Liver (tissue), 3 donors: ENCODE measurements around the gene INTS2.

ENCODE experiments used
- CTCF ChIP-seq: fragments of 150-350 bp; IDR thresholded peaks from 2 replicates; pipeline ENCODE4 v1.5.1; 2017; ENCODE audit warnings: improper control_type of control experiment, low read depth, low read length; ENCODE audit not compliant: missing input control
- FOXA2 ChIP-seq: IDR thresholded peaks from 2 replicates; pipeline ENCODE4 v1.6.1; 2016; ENCODE audit warnings: antibody characterized with exemption
- GABPA ChIP-seq, 2 donors: IDR thresholded peaks in 1 of 2; conservative IDR thresholded peaks in 1 of 2; 2 replicates each; pipeline ENCODE4 v1.6.1; 2016; ENCODE audit warnings: antibody characterized with exemption in 2 of 2, mild to moderate bottlenecking in 1 of 2, moderate library complexity in 1 of 2
- HNF4G ChIP-seq: IDR thresholded peaks from 2 replicates; pipeline ENCODE4 v1.6.1; 2016; ENCODE audit warnings: antibody characterized with exemption
- MAX ChIP-seq: IDR thresholded peaks from 2 replicates; pipeline ENCODE4 v1.6.1; 2016; ENCODE audit warnings: antibody characterized with exemption
- RXRA ChIP-seq, 2 donors: IDR thresholded peaks; 2 replicates each; pipeline ENCODE4 v1.6.1; 2017 to 2018; ENCODE audit warnings: antibody characterized with exemption in 2 of 2, mild to moderate bottlenecking in 1 of 2
- YY1 ChIP-seq: IDR thresholded peaks from 2 replicates; pipeline ENCODE4 v1.6.1; 2016; ENCODE audit warnings: antibody characterized with exemption, mild to moderate bottlenecking
- donor health status: healthy.
- donor health status: healthy.

GRCh38 chr17:61832463-61832862 lies 95.3 kb downstream of the INTS2 start:
- TF ChIP-seq CTCF, result no peak
- TF ChIP-seq MAX, result no peak
- TF ChIP-seq FOXA2, result no peak
- TF ChIP-seq GABPA (IDR thresholded peaks at IDR 0.05 in 1 of 2, conservative IDR thresholded peaks at IDR 0.05 in 1 of 2), result no peak
- TF ChIP-seq YY1, result no peak
- no peak for TF ChIP-seq RXRA (IDR thresholded peaks at IDR 0.05)
- TF ChIP-seq HNF4G, result no peak
